Thoracic aorta (tissue), 2 donors: ENCODE measurements around the gene ESR2. TPM values are rescaled to one million over a fixed set of nuclear protein-coding genes. Genes with fewer than 3 reads are reported as not detected.

Experiments used
- ATAC-seq: fragments of 150-250 bp; one replicate; pipeline ENCODE4 v1.8.0; 2017; ENCODE audit warnings: low read depth; ENCODE audit not compliant: insufficient number of reproducible peaks, low FRiP score
- DNase-seq: peaks from one replicate; pipeline ENCODE4 v3.0.0-alpha.2; 2020; ENCODE audit warnings: low spot score
- H3K27ac ChIP-seq, 2 donors: fragments of 200-600 bp; sonication (generic); 1 replicate in 1 of 2; 2 replicates in 1 of 2; pipeline ENCODE4 v1.5.1; 2016; ENCODE audit warnings: mild to moderate bottlenecking in 2 of 2, moderate library complexity in 2 of 2
- H3K27me3 ChIP-seq: fragments of 200-600 bp; sonication (generic); replicated peaks from 2 replicates; pipeline ENCODE4 v1.6.0; 2016; ENCODE audit warnings: mild to moderate bottlenecking; ENCODE audit not compliant: insufficient read depth
- H3K36me3 ChIP-seq: fragments of 200-600 bp; sonication (generic); one replicate; pipeline ENCODE4 v1.5.1; 2016
- H3K4me1 ChIP-seq, 2 donors: fragments of 200-600 bp; sonication (generic); 1 replicate in 1 of 2; 2 replicates in 1 of 2; pipeline versions ENCODE4 v1.5.1 to v1.6.0; 2016; ENCODE audit warnings: low read depth in 2 of 2, mild to moderate bottlenecking in 1 of 2; ENCODE audit not compliant: control insufficient read depth in 1 of 2
- H3K4me3 ChIP-seq: fragments of 200-600 bp; sonication (generic); 2 replicates; pipeline ENCODE4 v1.5.1; 2016; ENCODE audit warnings: mild to moderate bottlenecking
- H3K9me3 ChIP-seq: fragments of 200-600 bp; sonication (generic); 2 replicates; pipeline ENCODE4 v1.5.1; 2016
- total RNA-seq, 2 donors: library from RNA; depleted of rRNA; stranded (reverse); fragments of >200 nt; gene quantifications; one replicate each; pipeline versions ENCODE4 v1.1.0 to v1.2.3, GENCODE V29; 2016
- TF ChIP-seq, protein P1 (sequence below): fragments of 200-600 bp; sonication (generic); IDR thresholded peaks from one replicate; pipeline ENCODE4 v1.5.1; 2019; ENCODE audit warnings: antibody characterized with exemption

Gene ESR2
- total RNA-seq, 2 donors from 2014 or later, result 0.27 to 0.71 TPM

DNA sequence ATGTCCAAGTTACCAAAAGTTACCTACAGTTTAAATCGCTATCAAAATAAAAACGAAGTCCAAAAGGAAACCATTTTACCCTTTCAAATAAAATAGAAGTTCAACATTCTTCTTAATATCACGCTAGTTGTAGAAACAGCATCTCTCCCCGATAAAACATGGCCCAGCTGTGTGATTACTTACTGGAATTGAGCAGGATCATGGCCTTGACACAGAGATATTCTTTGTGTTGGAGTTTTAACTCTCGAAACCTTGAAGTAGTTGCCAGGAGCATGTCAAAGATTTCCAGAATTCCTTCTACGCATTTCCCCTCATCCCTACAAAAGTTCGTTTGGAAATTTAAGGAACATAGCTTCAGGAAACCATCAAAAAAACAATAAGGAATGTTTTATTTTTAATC lies 44.8 kb downstream of the ESR2 start:
- no peak overlapping the region for H3K27ac ChIP-seq

DNA sequence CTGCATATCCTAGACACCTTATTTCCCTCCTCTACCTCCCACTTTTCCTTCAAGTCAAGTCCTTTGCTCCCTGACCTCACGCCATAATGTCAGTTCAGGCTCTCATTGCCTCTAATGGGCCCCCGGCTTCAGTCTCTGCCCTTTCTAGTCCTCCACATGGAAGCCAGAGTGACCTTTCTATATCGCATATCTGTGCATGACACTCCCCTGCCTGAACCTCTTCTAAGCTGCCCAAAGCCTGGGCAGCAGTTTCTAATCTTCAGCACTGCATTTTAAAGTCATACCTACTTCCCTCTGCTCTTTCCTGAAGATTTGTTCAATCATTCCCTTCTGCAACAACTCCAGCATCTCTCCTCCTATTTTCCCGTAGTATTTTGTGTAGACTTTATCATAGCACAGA lies 45.5 kb downstream of the ESR2 start:
- TF ChIP-seq, protein P1, sequence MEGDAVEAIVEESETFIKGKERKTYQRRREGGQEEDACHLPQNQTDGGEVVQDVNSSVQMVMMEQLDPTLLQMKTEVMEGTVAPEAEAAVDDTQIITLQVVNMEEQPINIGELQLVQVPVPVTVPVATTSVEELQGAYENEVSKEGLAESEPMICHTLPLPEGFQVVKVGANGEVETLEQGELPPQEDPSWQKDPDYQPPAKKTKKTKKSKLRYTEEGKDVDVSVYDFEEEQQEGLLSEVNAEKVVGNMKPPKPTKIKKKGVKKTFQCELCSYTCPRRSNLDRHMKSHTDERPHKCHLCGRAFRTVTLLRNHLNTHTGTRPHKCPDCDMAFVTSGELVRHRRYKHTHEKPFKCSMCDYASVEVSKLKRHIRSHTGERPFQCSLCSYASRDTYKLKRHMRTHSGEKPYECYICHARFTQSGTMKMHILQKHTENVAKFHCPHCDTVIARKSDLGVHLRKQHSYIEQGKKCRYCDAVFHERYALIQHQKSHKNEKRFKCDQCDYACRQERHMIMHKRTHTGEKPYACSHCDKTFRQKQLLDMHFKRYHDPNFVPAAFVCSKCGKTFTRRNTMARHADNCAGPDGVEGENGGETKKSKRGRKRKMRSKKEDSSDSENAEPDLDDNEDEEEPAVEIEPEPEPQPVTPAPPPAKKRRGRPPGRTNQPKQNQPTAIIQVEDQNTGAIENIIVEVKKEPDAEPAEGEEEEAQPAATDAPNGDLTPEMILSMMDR, result no peak
- no peak for DNase-seq
- Histone ChIP-seq H3K4me1 (no peaks in the 10 kb centered on the region), H3K4me3 (no peak overlapping the region), H3K36me3 (no peaks in the 10 kb centered on the region), H3K27me3 (no peaks in the 10 kb centered on the region), H3K9me3 (no peaks in the 10 kb centered on the region), H3K27ac (no peak overlapping the region)
- ATAC-seq, result no peak

More for the DNA sequence above, 44.8 kb downstream of the ESR2 start:
- no peak for ATAC-seq
- no peaks in the 10 kb centered on the region for H3K36me3 ChIP-seq
- no peaks in the 10 kb centered on the region for H3K4me1 ChIP-seq
- no peaks in the 10 kb centered on the region for H3K9me3 ChIP-seq
- no peak overlapping the region for H3K4me3 ChIP-seq
- no peaks in the 10 kb centered on the region for H3K27me3 ChIP-seq
- TF ChIP-seq, protein P1, result no peak
- no peak for DNase-seq

DNA sequence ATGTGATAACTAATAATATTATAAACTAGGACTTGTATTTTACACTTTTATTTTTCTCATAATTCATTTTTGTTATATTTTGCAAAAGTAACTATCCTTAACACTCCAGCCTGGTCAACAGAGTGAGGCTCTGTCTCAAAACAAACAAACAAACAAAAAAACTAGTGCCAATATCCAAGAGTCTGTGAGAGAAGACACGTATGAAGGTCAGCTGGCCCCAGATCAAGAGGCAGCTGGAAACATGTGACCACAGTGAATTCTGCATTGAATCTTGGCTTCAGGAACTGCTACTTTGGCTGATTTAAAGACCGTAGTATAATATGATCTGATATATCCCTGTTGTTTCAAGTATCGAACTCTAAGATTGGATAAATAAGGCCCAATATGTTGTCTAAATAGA lies 47.0 kb downstream of the ESR2 start:
- H3K27ac ChIP-seq, result no peak overlapping the region
- no peaks in the 10 kb centered on the region for H3K27me3 ChIP-seq
- H3K36me3 ChIP-seq, result no peaks in the 10 kb centered on the region
- H3K9me3 ChIP-seq, result no peaks in the 10 kb centered on the region
- TF ChIP-seq, protein P1, result no peak
- no peak overlapping the region for H3K4me3 ChIP-seq
- ATAC-seq, result no peak
- H3K4me1 ChIP-seq, result no peaks in the 10 kb centered on the region
- DNase-seq, result no peak

GRCh38 chr14:64246688-64247087 lies 47.5 kb downstream of the ESR2 start:
- Histone ChIP-seq H3K4me1 (no peaks in the 10 kb centered on the region), H3K9me3 (no peaks in the 10 kb centered on the region), H3K4me3 (no peak overlapping the region), H3K27ac (no peak overlapping the region), H3K36me3 (no peaks in the 10 kb centered on the region), H3K27me3 (no peaks in the 10 kb centered on the region)
- TF ChIP-seq, protein P1, result no peak
- DNase-seq, result no peak
- no peak for ATAC-seq

GRCh38 chr14:64245491-64245890 lies 48.7 kb downstream of the ESR2 start:
- Histone ChIP-seq H3K4me3 (no peak overlapping the region), H3K36me3 (no peaks in the 10 kb centered on the region), H3K27ac (no peak overlapping the region), H3K27me3 (no peaks in the 10 kb centered on the region), H3K4me1 (no peaks in the 10 kb centered on the region), H3K9me3 (no peaks in the 10 kb centered on the region)
- ATAC-seq (no peak), DNase-seq (no peak)
- TF ChIP-seq, protein P1, result no peak
